Endothelial cell of umbilical vein (primary cell): ENCODE data around the gene JAKMIP1. TPM values are rescaled to one million over a fixed set of nuclear protein-coding genes. Genes with fewer than 3 reads are reported as not detected.

ENCODE experiments used
- BruUV-seq: library from RNA; stranded (reverse); fragments of 400-500 nt; replicated peaks from 2 replicates; lab custom pipeline; 2021; lab: Mats Ljungman, UMichigan
- CTCF ChIA-PET: fragments of 300-600, 350-600 bp; sonication (Branson Sonifier 250); formaldehyde crosslinking; loops from one replicate; lab custom pipeline; 2021; ENCODE audit warnings: antibody characterized with exemption, inconsistent platforms; lab: Charles Lee
- POLR2A ChIA-PET: fragments of 300-600, 350-600 bp; sonication (Branson Sonifier 250); formaldehyde crosslinking; loops from one replicate; lab custom pipeline; 2021; ENCODE audit warnings: antibody characterized with exemption, inconsistent platforms; lab: Charles Lee
- DNase-seq: peaks from one replicate; pipeline ENCODE4 v3.0.0-alpha.2; 2011; ENCODE audit warnings: low read depth, low spot score
- FAIRE-seq: peaks from 2 replicates; lab custom pipeline; 2011; peaks lifted over from hg19 to GRCh38; lab: Jason Lieb, UNC
- H2AFZ ChIP-seq: 2 replicates; pipeline ENCODE4 v1.6.0; 2012; ENCODE audit warnings: low read depth, low read length, control low read depth, inconsistent platforms
- H3K27ac ChIP-seq: 2 replicates; pipeline ENCODE4 v1.5.1; 2011; ENCODE audit warnings: low read depth, mild to moderate bottlenecking, control low read depth, low read length, moderate library complexity; ENCODE audit not compliant: insufficient read depth
- H3K27me3 ChIP-seq, 2 experiments: 2 replicates each; pipeline versions ENCODE4 v1.6.0 to v1.6.1; 2011; ENCODE audit warnings: low read length in 2 of 2, mixed read lengths in 1 of 2; ENCODE audit not compliant: control insufficient read depth in 2 of 2, insufficient read depth in 2 of 2
- H3K36me3 ChIP-seq, 2 experiments: 2 replicates in 1 of 2; 3 replicates in 1 of 2; pipeline ENCODE4 v1.5.1; 2011; ENCODE audit warnings: low read length in 2 of 2, mild to moderate bottlenecking in 1 of 2, moderate library complexity in 1 of 2; ENCODE audit not compliant: control insufficient read depth in 2 of 2, insufficient read depth in 2 of 2; ENCODE audit errors: extremely low read depth in 1 of 2
- H3K4me1 ChIP-seq: 3 replicates; pipeline ENCODE4 v1.5.1; 2011; ENCODE audit warnings: mild to moderate bottlenecking, low read length; ENCODE audit not compliant: control insufficient read depth, insufficient read depth; ENCODE audit errors: extremely low read depth
- H3K4me2 ChIP-seq: 2 replicates; pipeline ENCODE4 v1.6.1; 2011; ENCODE audit warnings: low read length, control low read depth, mixed read lengths; ENCODE audit not compliant: insufficient read depth
- H3K4me3 ChIP-seq, 3 experiments: fragments of 200-600 bp in 1 of 3; sonication (generic), shearing (Covaris generic) in 1 of 3; replicated peaks in 1 of 3; 2 replicates each; pipeline ENCODE4 v1.5.1; 2011 to 2016; ENCODE audit warnings: control low read depth in 3 of 3, low read length in 3 of 3, mild to moderate bottlenecking in 2 of 3, inconsistent platforms in 1 of 3, low read depth in 1 of 3, moderate library complexity in 1 of 3; ENCODE audit not compliant: insufficient read depth in 1 of 3
- H3K79me2 ChIP-seq: 2 replicates; pipeline ENCODE4 v1.6.0; 2012; ENCODE audit warnings: low read length, inconsistent platforms; ENCODE audit not compliant: control insufficient read depth, insufficient read depth
- H3K9ac ChIP-seq: replicated peaks from 2 replicates; pipeline ENCODE3; 2011; ENCODE audit warnings: low read length, control low read depth; ENCODE audit not compliant: insufficient read depth; ENCODE audit errors: extremely low read depth
- H3K9me1 ChIP-seq: replicated peaks from 3 replicates; pipeline ENCODE4 v1.6.0; 2011; ENCODE audit warnings: mild to moderate bottlenecking, low read length; ENCODE audit not compliant: control insufficient read depth, insufficient read depth; ENCODE audit errors: extremely low read depth
- H3K9me3 ChIP-seq: replicated peaks from 2 replicates; pipeline ENCODE4 v1.5.1; 2012; ENCODE audit warnings: low read length, inconsistent platforms; ENCODE audit not compliant: control insufficient read depth, insufficient read depth
- H4K20me1 ChIP-seq: replicated peaks from 2 replicates; pipeline ENCODE3; 2011; ENCODE audit warnings: mild to moderate bottlenecking, low read length; ENCODE audit not compliant: control insufficient read depth, insufficient read depth; ENCODE audit errors: extremely low read depth
- CTCF ChIP-seq, 2 donors: IDR thresholded peaks; 1 replicate in 1 of 2; 2 replicates in 1 of 2; pipeline ENCODE4 v1.5.1; 2011; ENCODE audit warnings: low read length in 2 of 2, mild to moderate bottlenecking in 2 of 2, moderate library complexity in 2 of 2, control low read depth in 1 of 2, inconsistent platforms in 1 of 2, low read depth in 1 of 2; ENCODE audit not compliant: insufficient read depth in 1 of 2; ENCODE audit errors: extremely low read depth in 1 of 2
- EZH2 ChIP-seq: IDR thresholded peaks from 2 replicates; pipeline ENCODE4 v1.6.1; 2012; ENCODE audit warnings: borderline replicate concordance, low read depth, mild to moderate bottlenecking, moderate library complexity, low read length, inconsistent platforms; ENCODE audit not compliant: severe bottlenecking
- FOS ChIP-seq: IDR thresholded peaks from 2 replicates; pipeline ENCODE4 v1.6.1; 2011; ENCODE audit warnings: mild to moderate bottlenecking, low read length, moderate library complexity, borderline replicate concordance; ENCODE audit not compliant: insufficient read depth
- GATA2 ChIP-seq: IDR thresholded peaks from 2 replicates; pipeline ENCODE4 v1.7.0; 2011; ENCODE audit warnings: low read depth, mild to moderate bottlenecking, moderate library complexity, mixed read lengths, low read length; ENCODE audit not compliant: insufficient read length, insufficient read depth
- JUN ChIP-seq: IDR thresholded peaks from 2 replicates; pipeline ENCODE4 v1.6.1; 2011; ENCODE audit warnings: borderline replicate concordance, low read depth; ENCODE audit not compliant: insufficient read length, insufficient read depth
- MAX ChIP-seq: IDR thresholded peaks from 2 replicates; pipeline ENCODE4 v1.6.1; 2011; ENCODE audit not compliant: insufficient read depth, insufficient read length
- MYC ChIP-seq: IDR thresholded peaks from one replicate; pipeline ENCODE4 v1.6.1; 2011; ENCODE audit warnings: mild to moderate bottlenecking, low read depth, low read length
- POLR2A ChIP-seq: IDR thresholded peaks from 2 replicates; pipeline ENCODE4 v1.6.1; 2012; ENCODE audit warnings: low read depth, mild to moderate bottlenecking, control low read depth, low read length
- POLR2AphosphoS5 ChIP-seq: IDR thresholded peaks from 2 replicates; pipeline ENCODE4 v1.6.1; 2012; ENCODE audit warnings: low read depth, mild to moderate bottlenecking, control low read depth, low read length, moderate library complexity; ENCODE audit not compliant: insufficient read depth
- dilution Hi-C: fragments of 300-500 bp; cut with MboI; formaldehyde crosslinking; loops from one replicate; pipeline ENCODE4 v1.15.0; 2019; ENCODE audit warnings: low sequenced_read_pairs; ENCODE audit not compliant: extremely low pct_ligation_motif_present
- intact Hi-C: fragments of 100-400 bp; cut with micrococcal nuclease; formaldehyde crosslinking; loops from one replicate; pipeline ENCODE4 v1.10.0; 2022
- polyA plus RNA-seq, 4 experiments: library from polyadenylated mRNA; depleted of rRNA in 3 of 4; stranded (reverse) in 3 of 4; unstranded in 1 of 4; fragments of >200 nt; gene quantifications; 2 replicates each; pipeline versions ENCODE4 v1.2.1 to v1.2.3, GENCODE V29; 2011 to 2012; ENCODE audit warnings: missing spikeins in 1 of 4
- total RNA-seq: library from RNA; stranded (reverse); gene quantifications from 2 replicates; pipeline ENCODE4 v1.2.3, GENCODE V29; 2021

The JAKMIP1 gene
- total and polyA plus RNA-seq, 2 donors (not counting 3 experiments of a cell fraction or from before 2014, with no cell fraction given), result not detected

- Histone ChIP-seq H3K9me1 (no peaks in the 10 kb centered on the region), H3K4me1 (no peaks in the 10 kb centered on the region), H3K79me2 (no peaks in the 10 kb centered on the region), H3K36me3 (no peaks in the 10 kb centered on the region), H3K27me3 (no peaks in the 10 kb centered on the region), H2AFZ (no peak overlapping the region), H3K9me3 (no peaks in the 10 kb centered on the region), H3K9ac (no peak overlapping the region), H3K4me2 (no peak overlapping the region), H4K20me1 (no peaks in the 10 kb centered on the region), H3K4me3 (no peak overlapping the region), H3K27ac (no peak overlapping the region)
- TF ChIP-seq POLR2A (no peak), FOS (no peak), MYC (no peak), EZH2 (no peak), MAX (no peak)
- dilution Hi-C loops, result no loop called here
- DNase-seq (no peak), FAIRE-seq (no peak)
- ChIA-PET CTCF (no interaction called here), POLR2A (no interaction called here)
- intact Hi-C loops, result no loop called here
- BruUV-seq, result no TSS peak
Measured at GRCh38 chr4:6180841-6181631, 19.3 kb downstream of the JAKMIP1 start.

GRCh38 chr4:6179362-6179761 is 21.0 kb downstream of the JAKMIP1 start:
- Histone ChIP-seq H3K79me2 (no peaks in the 10 kb centered on the region), H3K4me1 (no peaks in the 10 kb centered on the region), H3K9me1 (no peaks in the 10 kb centered on the region), H3K27me3 (no peaks in the 10 kb centered on the region), H2AFZ (no peak overlapping the region), H3K27ac (no peak overlapping the region), H3K4me2 (no peak overlapping the region), H3K9me3 (no peaks in the 10 kb centered on the region), H3K9ac (no peak overlapping the region), H3K4me3 (no peak overlapping the region), H3K36me3 (no peaks in the 10 kb centered on the region), H4K20me1 (no peaks in the 10 kb centered on the region)
- DNase-seq (no peak), FAIRE-seq (no peak)
- dilution Hi-C loops, result no loop called here
- POLR2A ChIA-PET, result no interaction called here
- CTCF ChIA-PET, result no interaction called here
- BruUV-seq, result no TSS peak
- intact Hi-C loops, result loop anchor here (1.0 kb wide), 1 partner anchor 20 kb away; no protein-coding TSS in a partner anchor
- TF ChIP-seq POLR2A, result no peak
- no peak for TF ChIP-seq JUN
- TF ChIP-seq GATA2, result no peak
- no peak for TF ChIP-seq MAX
- TF ChIP-seq CTCF (IDR thresholded peaks at IDR 0.05; ENCODE audit: extremely low read depth in 1 of 2, insufficient read depth in 1 of 2, low read depth in 1 of 2, low read length in 2 of 2), result no peak
- TF ChIP-seq MYC, result no peak
- TF ChIP-seq FOS, result no peak
- TF ChIP-seq POLR2AphosphoS5, result no peak
- TF ChIP-seq EZH2, result no peak
